Activated CD8-positive, alpha-beta T cell treated with anti-CD3 and anti-CD28 coated beads for 36 hours (primary cell): Measurements from ENCODE around the gene KBTBD8. TPM values are rescaled to one million over a fixed set of nuclear protein-coding genes. Genes with fewer than 3 reads are reported as not detected.

Experiments
- ATAC-seq: fragments of 200-7000 bp; cut with Tn5 transposase; one replicate; pipeline ENCODE4 v1.10.0; 2021; ENCODE audit warnings: mild to moderate bottlenecking, moderate library complexity
- CTCF ChIA-PET: fragments of 350-600 bp; sonication (Branson Sonifier 250); formaldehyde crosslinking; loops from one replicate; lab custom pipeline; 2021; ENCODE audit warnings: antibody characterized with exemption; lab: Charles Lee
- POLR2A ChIA-PET: fragments of 350-600 bp; sonication (Branson Sonifier 250); formaldehyde crosslinking; loops from one replicate; lab custom pipeline; 2021; ENCODE audit warnings: antibody characterized with exemption; lab: Charles Lee
- DNase-seq: peaks from one replicate; pipeline ENCODE4 v3.0.0-alpha.2; 2020
- H3K27ac Mint-ChIP-seq: one replicate; pipeline ENCODE4 v1.8.0; 2021; ENCODE audit warnings: mild to moderate bottlenecking, mixed read lengths
- H3K27me3 Mint-ChIP-seq: one replicate; pipeline ENCODE4 v1.8.0; 2021; ENCODE audit warnings: mixed read lengths
- H3K36me3 Mint-ChIP-seq: one replicate; pipeline ENCODE4 v1.8.0; 2021; ENCODE audit warnings: low read depth, mixed read lengths
- H3K4me1 Mint-ChIP-seq: one replicate; pipeline ENCODE4 v1.8.0; 2021; ENCODE audit warnings: low read depth, mixed read lengths
- H3K4me3 Mint-ChIP-seq: one replicate; pipeline ENCODE4 v1.8.0; 2021; ENCODE audit warnings: mild to moderate bottlenecking, moderate library complexity, mixed read lengths
- H3K9me3 Mint-ChIP-seq: one replicate; pipeline ENCODE4 v1.8.0; 2021; ENCODE audit warnings: mixed read lengths
- CTCF ChIP-seq: fragments of 200-600 bp; IDR thresholded peaks from one replicate; pipeline ENCODE4 v1.8.0; 2022; ENCODE audit warnings: antibody characterized with exemption, mild to moderate bottlenecking
- intact Hi-C: fragments of 100-400 bp; cut with micrococcal nuclease; formaldehyde crosslinking; loops from one replicate; pipeline ENCODE4 v1.10.0; 2022
- total RNA-seq, 2 experiments: library from RNA; stranded (reverse); gene quantifications; one replicate each; pipeline ENCODE4 v1.2.3, GENCODE V29; 2021

The KBTBD8 gene
- total RNA-seq, 2 experiments from 2014 or later, result 10.9 to 11.1 TPM

DNA sequence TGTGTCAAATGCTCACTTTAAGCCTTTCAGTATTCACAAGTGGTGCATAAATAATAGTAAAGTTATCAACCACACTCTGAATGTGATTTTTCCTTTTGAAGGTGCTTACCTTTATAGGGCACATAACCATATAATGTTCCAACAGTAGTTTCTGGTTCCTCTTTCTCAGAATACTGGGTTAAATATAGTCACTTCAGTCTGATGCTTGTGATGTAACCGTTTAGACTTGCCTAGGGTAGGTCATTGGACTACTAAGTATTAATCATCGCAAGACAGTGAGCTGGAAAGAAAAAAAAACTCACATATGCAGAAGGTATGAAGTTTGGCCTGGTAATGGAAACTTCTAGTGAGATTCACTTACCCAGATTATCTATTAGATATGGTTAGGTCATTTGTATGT lies 1.9 kb downstream of the KBTBD8 start:
- CTCF ChIA-PET, result interaction anchor here (0.7 to 3.6 kb wide), 2 partner anchors 28 to 102 kb away, joined by 3 to 30 read pairs; no protein-coding TSS in a partner anchor
- Mint-ChIP-seq H3K4me1 (peaks cover 39% of the 10 kb centered on the region), H3K36me3 (peaks cover 29% of the 10 kb centered on the region), H3K27ac (peak overlapping the region; percentile 63), H3K4me3 (peak overlapping the region; percentile 45), H3K9me3 (no peaks in the 10 kb centered on the region), H3K27me3 (peaks cover 7% of the 10 kb centered on the region)
- no peak for TF ChIP-seq CTCF
- peak; percentile 25 for ATAC-seq
- intact Hi-C loops, result no loop called here
- DNase-seq, result no peak
- POLR2A ChIA-PET, result interaction anchor here (0.9 kb wide), 1 partner anchor 20 kb away, joined by 3 read pairs; no protein-coding TSS in a partner anchor

GRCh38 chr3:67001086-67001861 lies 3.2 kb downstream of the KBTBD8 start:
- DNase-seq (no peak), ATAC-seq (no peak)
- CTCF ChIA-PET, result no interaction called here
- peaks cover 50% of the 10 kb centered on the region for H3K4me1 Mint-ChIP-seq
- no peaks in the 10 kb centered on the region for H3K27me3 Mint-ChIP-seq
- no peak for TF ChIP-seq CTCF
- H3K27ac Mint-ChIP-seq, result peak overlapping the region; percentile 74
- intact Hi-C loops, result no loop called here
- peak overlapping the region; percentile 50 for H3K4me3 Mint-ChIP-seq
- peaks cover 39% of the 10 kb centered on the region for H3K36me3 Mint-ChIP-seq
- no peaks in the 10 kb centered on the region for H3K9me3 Mint-ChIP-seq
- POLR2A ChIA-PET, result no interaction called here

DNA sequence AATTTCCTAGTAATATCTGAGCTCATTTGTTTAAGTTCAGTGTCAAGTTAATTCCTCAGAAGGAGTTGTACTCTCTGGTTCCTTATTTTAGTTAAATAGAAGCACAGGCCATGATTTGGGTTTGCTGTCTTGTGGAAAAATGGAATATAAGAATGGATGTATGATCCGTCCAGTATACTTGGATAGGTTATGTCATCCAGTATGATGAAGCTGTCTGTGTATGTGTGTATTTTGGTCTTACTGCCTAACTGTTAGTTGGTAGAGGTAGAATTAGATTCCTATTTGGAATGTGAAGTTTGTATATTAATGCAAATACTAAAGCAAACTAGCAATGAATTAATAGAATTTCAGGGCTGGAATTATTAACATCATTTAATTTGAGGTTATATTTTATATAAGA lies 7.9 kb downstream of the KBTBD8 start:
- CTCF ChIA-PET, result interaction anchor here (1.4 to 1.5 kb wide), 2 partner anchors 34 to 108 kb away, joined by 3 to 7 read pairs; no protein-coding TSS in a partner anchor

GRCh38 chr3:67006460-67006859 lies 8.4 kb downstream of the KBTBD8 start:
- CTCF ChIA-PET, result interaction anchor here (1.1 to 1.5 kb wide), 3 partner anchors 34 to 108 kb away, joined by 3 to 7 read pairs (median 3); no protein-coding TSS in a partner anchor
- no peak for ATAC-seq
- Mint-ChIP-seq H3K9me3 (no peaks in the 10 kb centered on the region), H3K27me3 (no peaks in the 10 kb centered on the region), H3K27ac (no peak overlapping the region), H3K4me1 (peaks cover 29% of the 10 kb centered on the region), H3K36me3 (peaks cover 68% of the 10 kb centered on the region), H3K4me3 (no peak overlapping the region)
- DNase-seq, result no peak
- TF ChIP-seq CTCF, result no peak
- intact Hi-C loops, result no loop called here
- POLR2A ChIA-PET, result interaction anchor here (1.4 kb wide), 2 partner anchors 10 to 14 kb away, joined by 3 to 4 read pairs; no protein-coding TSS in a partner anchor

More for the DNA sequence above, 7.9 kb downstream of the KBTBD8 start:
- Mint-ChIP-seq H3K4me3 (no peak overlapping the region), H3K9me3 (no peaks in the 10 kb centered on the region), H3K4me1 (peaks cover 34% of the 10 kb centered on the region), H3K27ac (no peak overlapping the region), H3K36me3 (peaks cover 70% of the 10 kb centered on the region), H3K27me3 (no peaks in the 10 kb centered on the region)
- TF ChIP-seq CTCF, result no peak
- POLR2A ChIA-PET, result interaction anchor here (1.4 kb wide), 2 partner anchors 10 to 14 kb away, joined by 3 to 4 read pairs; no protein-coding TSS in a partner anchor
- ATAC-seq (no peak), DNase-seq (no peak)
- intact Hi-C loops, result no loop called here

- Mint-ChIP-seq H3K4me3 (no peak overlapping the region), H3K36me3 (peaks cover 65% of the 10 kb centered on the region), H3K9me3 (no peaks in the 10 kb centered on the region), H3K27me3 (no peaks in the 10 kb centered on the region), H3K27ac (no peak overlapping the region), H3K4me1 (peaks cover 22% of the 10 kb centered on the region)
- ChIA-PET CTCF (no interaction called here), POLR2A (no interaction called here)
- intact Hi-C loops, result no loop called here
- ATAC-seq (no peak), DNase-seq (no peak)
- no peak for TF ChIP-seq CTCF
Measured at GRCh38 chr3:67008388-67008787, 10.3 kb downstream of the KBTBD8 start.
